Astrocyte (in vitro differentiated cells and primary cell): ENCODE results near the gene HMGA1. TPM values are rescaled to one million over a fixed set of nuclear protein-coding genes. Genes with fewer than 3 reads are reported as not detected.
"Not testable (repeated sequence)": the region's sequence is repeated elsewhere in the genome, so short reads cannot be mapped to it uniquely, and the experiment has no call there.

Experiments
- DNase-seq: peaks from one replicate; pipeline ENCODE4 v3.0.0-alpha.2; 2010; ENCODE audit warnings: low read depth
- FAIRE-seq: peaks from 2 replicates; lab custom pipeline; 2011; peaks lifted over from hg19 to GRCh38; lab: Jason Lieb, UNC
- H2AFZ ChIP-seq: 2 replicates; pipeline ENCODE4 v1.6.0; 2012; ENCODE audit warnings: low read depth, low read length, inconsistent platforms
- H3K27ac ChIP-seq: 2 replicates; pipeline ENCODE4 v1.5.1; 2011; ENCODE audit warnings: low read depth, low read length, inconsistent platforms
- H3K27me3 ChIP-seq: 2 replicates; pipeline ENCODE4 v1.6.0; 2011; ENCODE audit warnings: low read length, inconsistent platforms; ENCODE audit not compliant: insufficient read depth
- H3K36me3 ChIP-seq: 2 replicates; pipeline ENCODE4 v1.5.1; 2011; ENCODE audit warnings: low read length, inconsistent platforms; ENCODE audit not compliant: insufficient read depth
- H3K4me1 ChIP-seq: 2 replicates; pipeline ENCODE4 v1.5.1; 2011; ENCODE audit warnings: low read length, inconsistent platforms; ENCODE audit not compliant: insufficient read depth
- H3K4me2 ChIP-seq: 2 replicates; pipeline ENCODE4 v1.6.0; 2012; ENCODE audit warnings: low read length, inconsistent platforms
- H3K4me3 ChIP-seq: 2 replicates; pipeline ENCODE4 v1.5.1; 2011; ENCODE audit warnings: low read depth, mild to moderate bottlenecking, low read length, inconsistent platforms; ENCODE audit not compliant: insufficient read depth
- H3K79me2 ChIP-seq: 2 replicates; pipeline ENCODE4 v1.6.0; 2012; ENCODE audit warnings: mild to moderate bottlenecking, low read length, inconsistent platforms; ENCODE audit not compliant: insufficient read depth
- H3K9ac ChIP-seq: 2 replicates; pipeline ENCODE4 v1.6.0; 2012; ENCODE audit warnings: mild to moderate bottlenecking, low read length, inconsistent platforms
- H3K9me3 ChIP-seq: 2 replicates; pipeline ENCODE4 v1.5.1; 2012; ENCODE audit warnings: low read depth, mild to moderate bottlenecking, low read length, inconsistent platforms; ENCODE audit not compliant: insufficient read depth
- H4K20me1 ChIP-seq: 2 replicates; pipeline ENCODE4 v1.6.0; 2012; ENCODE audit warnings: low read length, inconsistent platforms; ENCODE audit not compliant: insufficient read depth
- H3K27ac Mint-ChIP-seq: one replicate; pipeline ENCODE4 v1.8.0; 2021; ENCODE audit warnings: mild to moderate bottlenecking, mixed read lengths; ENCODE audit not compliant: unreplicated experiment
- H3K27me3 Mint-ChIP-seq: one replicate; pipeline ENCODE4 v1.8.0; 2021; ENCODE audit warnings: low read depth, mixed read lengths; ENCODE audit not compliant: unreplicated experiment
- H3K36me3 Mint-ChIP-seq: one replicate; pipeline ENCODE4 v1.8.0; 2021; ENCODE audit warnings: low read depth, mixed read lengths; ENCODE audit not compliant: unreplicated experiment
- H3K4me1 Mint-ChIP-seq: one replicate; pipeline ENCODE4 v1.8.0; 2021; ENCODE audit warnings: low read depth, mixed read lengths; ENCODE audit not compliant: unreplicated experiment
- H3K4me3 Mint-ChIP-seq: one replicate; pipeline ENCODE4 v1.8.0; 2021; ENCODE audit warnings: mild to moderate bottlenecking, moderate library complexity, mixed read lengths; ENCODE audit not compliant: unreplicated experiment
- H3K9me3 Mint-ChIP-seq: one replicate; pipeline ENCODE4 v1.8.0; 2021; ENCODE audit warnings: mild to moderate bottlenecking, mixed read lengths; ENCODE audit not compliant: unreplicated experiment
- CTCF ChIP-seq: IDR thresholded peaks from 2 replicates; pipeline ENCODE4 v1.5.1; 2011; ENCODE audit warnings: low read depth, mild to moderate bottlenecking, inconsistent platforms, low read length, moderate library complexity; ENCODE audit not compliant: insufficient read depth
- EZH2 ChIP-seq: IDR thresholded peaks from 2 replicates; pipeline ENCODE4 v1.6.1; 2012; ENCODE audit warnings: mild to moderate bottlenecking, low read length, inconsistent platforms; ENCODE audit not compliant: insufficient read depth
- total RNA-seq: library from RNA; stranded (reverse); gene quantifications from 2 replicates; pipeline ENCODE4 v1.2.1, GENCODE V29; 2021

HMGA1 gene
- total RNA-seq, 1 donor from 2014 or later, result 199 TPM

DNA sequence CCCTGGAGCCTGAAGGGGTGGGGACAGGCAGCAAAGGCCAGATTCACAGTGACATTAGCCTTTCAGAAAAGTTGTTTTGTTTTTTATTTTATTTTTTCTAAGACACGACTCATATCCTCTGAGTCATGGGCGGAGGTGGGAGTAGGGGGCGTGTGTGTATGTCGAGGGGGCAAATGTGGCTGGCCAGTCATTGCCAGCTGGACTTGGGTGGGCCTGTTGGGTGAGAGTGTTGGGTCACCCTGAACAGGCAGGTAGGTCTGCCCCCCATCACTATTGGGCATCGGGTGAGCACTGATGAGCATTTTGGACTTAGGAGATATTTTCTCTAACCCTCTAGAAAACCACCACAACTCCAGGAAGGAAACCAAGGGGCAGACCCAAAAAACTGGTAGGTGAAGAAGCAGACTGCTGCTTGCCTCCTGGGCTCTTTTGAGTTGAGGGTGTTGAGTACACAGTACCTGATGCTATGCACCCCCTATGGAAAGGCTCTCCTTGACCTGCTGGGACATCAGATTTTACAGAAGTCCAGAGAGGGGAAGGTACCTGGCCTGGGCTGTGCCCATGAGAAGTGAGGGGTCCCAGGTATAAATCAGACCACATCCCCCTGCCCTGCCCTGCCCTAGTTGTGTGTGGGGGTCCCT is 6.6 kb downstream of the HMGA1 start:
- H4K20me1 ChIP-seq, result peaks cover 37% of the 10 kb centered on the region
- TF ChIP-seq EZH2 (no peak), CTCF (no peak)
- H3K36me3 Mint-ChIP-seq, result peaks cover 6% of the 10 kb centered on the region
- no peaks in the 10 kb centered on the region for H3K27me3 Mint-ChIP-seq
- H3K4me3 ChIP-seq, result peak overlapping the region; percentile 29
- peaks cover 54% of the 10 kb centered on the region for H3K79me2 ChIP-seq
- H3K36me3 ChIP-seq, result peaks cover 19% of the 10 kb centered on the region
- H3K9me3 Mint-ChIP-seq, result no peaks in the 10 kb centered on the region
- H3K27me3 ChIP-seq, result no peaks in the 10 kb centered on the region
- FAIRE-seq (no peak), DNase-seq (no peak)
- no peak overlapping the region for H2AFZ ChIP-seq
- no peaks in the 10 kb centered on the region for H3K9me3 ChIP-seq
- H3K4me1 Mint-ChIP-seq, result peaks cover 31% of the 10 kb centered on the region
- peak overlapping the region; percentile 72 for H3K4me3 Mint-ChIP-seq
- H3K27ac ChIP-seq, result peak overlapping the region; percentile 85
- peak overlapping the region; percentile 83 for H3K9ac ChIP-seq
- peak overlapping the region; percentile 86 for H3K4me2 ChIP-seq
- peaks cover 70% of the 10 kb centered on the region for H3K4me1 ChIP-seq
- H3K27ac Mint-ChIP-seq, result peak overlapping the region; percentile 83

- peaks cover 19% of the 10 kb centered on the region for H3K36me3 ChIP-seq
- peak overlapping the region; percentile 14 for H3K4me3 Mint-ChIP-seq
- TF ChIP-seq EZH2 (no peak), CTCF (peak; percentile 33)
- peaks cover 31% of the 10 kb centered on the region for H3K4me1 Mint-ChIP-seq
- H3K9me3 Mint-ChIP-seq, result no peaks in the 10 kb centered on the region
- H3K4me1 ChIP-seq, result peaks cover 64% of the 10 kb centered on the region
- H4K20me1 ChIP-seq, result peaks cover 29% of the 10 kb centered on the region
- no peaks in the 10 kb centered on the region for H3K9me3 ChIP-seq
- peak; percentile 85 for DNase-seq
- peak overlapping the region; percentile 93 for H3K27ac Mint-ChIP-seq
- H3K79me2 ChIP-seq, result peaks cover 50% of the 10 kb centered on the region
- H3K27me3 ChIP-seq, result no peaks in the 10 kb centered on the region
- H3K4me3 ChIP-seq, result no peak overlapping the region
- H3K27ac ChIP-seq, result peak overlapping the region; percentile 85
- no peak for FAIRE-seq
- peak overlapping the region; percentile 86 for H3K4me2 ChIP-seq
- H3K36me3 Mint-ChIP-seq, result peaks cover 6% of the 10 kb centered on the region
- no peaks in the 10 kb centered on the region for H3K27me3 Mint-ChIP-seq
- H2AFZ ChIP-seq, result no peak overlapping the region
- peak overlapping the region; percentile 83 for H3K9ac ChIP-seq
Measured at GRCh38 chr6:34243901-34244884, 7.5 kb downstream of the HMGA1 start.

DNA sequence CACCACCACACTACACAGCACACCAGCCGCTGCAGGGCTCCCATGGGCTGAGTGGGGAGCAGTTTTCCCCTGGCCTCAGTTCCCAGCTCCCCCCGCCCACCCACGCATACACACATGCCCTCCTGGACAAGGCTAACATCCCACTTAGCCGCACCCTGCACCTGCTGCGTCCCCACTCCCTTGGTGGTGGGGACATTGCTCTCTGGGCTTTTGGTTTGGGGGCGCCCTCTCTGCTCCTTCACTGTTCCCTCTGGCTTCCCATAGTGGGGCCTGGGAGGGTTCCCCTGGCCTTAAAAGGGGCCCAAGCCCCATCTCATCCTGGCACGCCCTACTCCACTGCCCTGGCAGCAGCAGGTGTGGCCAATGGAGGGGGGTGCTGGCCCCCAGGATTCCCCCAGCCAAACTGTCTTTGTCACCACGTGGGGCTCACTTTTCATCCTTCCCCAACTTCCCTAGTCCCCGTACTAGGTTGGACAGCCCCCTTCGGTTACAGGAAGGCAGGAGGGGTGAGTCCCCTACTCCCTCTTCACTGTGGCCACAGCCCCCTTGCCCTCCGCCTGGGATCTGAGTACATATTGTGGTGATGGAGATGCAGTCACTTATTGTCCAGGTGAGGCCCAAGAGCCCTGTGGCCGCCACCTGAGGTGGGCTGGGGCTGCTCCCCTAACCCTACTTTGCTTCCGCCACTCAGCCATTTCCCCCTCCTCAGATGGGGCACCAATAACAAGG is 8.5 kb downstream of the HMGA1 start:
- FAIRE-seq, H3K27me3 Mint-ChIP-seq, H3K4me3 ChIP-seq, H3K36me3 Mint-ChIP-seq, H3K9ac ChIP-seq, H3K4me3 Mint-ChIP-seq, H2AFZ ChIP-seq, H3K9me3 ChIP-seq, H3K27me3 ChIP-seq, DNase-seq, H3K9me3 Mint-ChIP-seq: not testable (repeated sequence)
- peak overlapping the region; percentile 53 for H3K27ac ChIP-seq
- peaks cover 40% of the 10 kb centered on the region for H3K79me2 ChIP-seq
- H4K20me1 ChIP-seq, result peaks cover 20% of the 10 kb centered on the region
- peak overlapping the region; percentile 86 for H3K4me2 ChIP-seq
- H3K36me3 ChIP-seq, result peaks cover 19% of the 10 kb centered on the region
- peak overlapping the region; percentile 85 for H3K27ac Mint-ChIP-seq
- peaks cover 54% of the 10 kb centered on the region for H3K4me1 ChIP-seq
- H3K4me1 Mint-ChIP-seq, result peaks cover 31% of the 10 kb centered on the region

- not testable (repeated sequence) for H3K9me3 Mint-ChIP-seq, H3K4me3 ChIP-seq, H3K4me2 ChIP-seq, H3K9me3 ChIP-seq, H3K27ac Mint-ChIP-seq, DNase-seq, FAIRE-seq, H3K9ac ChIP-seq, H3K27me3 ChIP-seq, H2AFZ ChIP-seq, H3K36me3 Mint-ChIP-seq, H3K27me3 Mint-ChIP-seq, H3K4me3 Mint-ChIP-seq
- Histone ChIP-seq H3K36me3 (peaks cover 19% of the 10 kb centered on the region), H3K27ac (peak overlapping the region; percentile 48), H3K4me1 (peaks cover 48% of the 10 kb centered on the region), H4K20me1 (peaks cover 15% of the 10 kb centered on the region), H3K79me2 (peaks cover 34% of the 10 kb centered on the region)
- peaks cover 31% of the 10 kb centered on the region for H3K4me1 Mint-ChIP-seq
Measured at GRCh38 chr6:34245761-34246140, 9.1 kb downstream of the HMGA1 start.
